HG02885 (cell line): ENCODE data around the gene MAPK8.
"Not testable (repeated sequence)": the region's sequence is repeated elsewhere in the genome, so short reads cannot be mapped to it uniquely, and the experiment has no call there.

Experiments
- ATAC-seq: cut with Tn5 transposase; IDR thresholded peaks from one replicate; pipeline ENCODE4 v1.9.1; 2021; ENCODE audit warnings: mild to moderate bottlenecking; ENCODE audit not compliant: unreplicated experiment, poor library complexity

Gene MAPK8

GRCh38 chr10:48306265-48306869 lies at the start of gene MAPK8:
Gene MAPK8 (plus strand): TSS chr10:48306677. CDS start chr10:48401661, 94,984 bp downstream.
- ATAC-seq: peak; percentile 84

GRCh38 chr10:48257407-48257961 lies 49.0 kb upstream of the MAPK8 start:
- ATAC-seq: no peak

DNA sequence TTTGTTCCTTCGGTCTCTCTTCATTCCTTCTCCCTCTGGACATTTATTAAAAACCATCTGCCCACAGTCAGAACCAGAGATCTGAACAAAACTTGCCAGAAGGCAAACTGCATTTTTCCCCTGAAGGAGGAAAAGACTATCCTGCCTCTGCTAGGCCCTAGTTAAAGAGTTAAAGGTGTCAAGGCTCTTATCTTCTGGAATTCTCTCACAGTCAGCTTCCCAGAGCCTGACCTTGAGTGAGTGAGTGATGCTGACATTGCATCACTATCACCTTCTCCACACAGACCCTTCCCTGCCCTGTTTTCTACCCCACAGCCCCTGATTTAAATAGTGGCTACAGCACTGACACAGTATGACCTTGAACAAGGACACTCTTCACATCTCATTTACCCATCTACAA lies 48.4 kb upstream of the MAPK8 start:
- ATAC-seq: no peak

DNA sequence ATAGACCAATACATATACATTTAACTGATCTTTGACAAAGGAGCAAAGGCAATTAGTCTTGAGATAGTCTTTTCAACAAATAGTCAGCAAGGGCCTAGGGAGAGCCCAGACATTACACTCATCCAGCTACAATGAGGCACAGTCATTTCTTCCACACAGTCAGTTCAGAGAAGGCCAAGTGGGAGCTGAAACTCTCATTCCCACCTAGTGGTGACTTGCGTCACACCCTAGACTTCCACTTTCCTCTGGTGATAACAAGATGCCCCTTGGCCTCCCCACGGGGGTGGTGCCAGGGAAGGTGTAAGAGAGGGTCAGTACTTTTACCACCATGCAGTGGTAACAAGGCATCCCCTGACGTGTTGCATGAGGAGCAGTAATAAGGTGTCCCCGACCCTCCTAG lies 39.9 kb upstream of the MAPK8 start:
- peak; percentile 64 for ATAC-seq

GRCh38 chr10:48271047-48271730 lies 35.3 kb upstream of the MAPK8 start:
- no peak for ATAC-seq

DNA sequence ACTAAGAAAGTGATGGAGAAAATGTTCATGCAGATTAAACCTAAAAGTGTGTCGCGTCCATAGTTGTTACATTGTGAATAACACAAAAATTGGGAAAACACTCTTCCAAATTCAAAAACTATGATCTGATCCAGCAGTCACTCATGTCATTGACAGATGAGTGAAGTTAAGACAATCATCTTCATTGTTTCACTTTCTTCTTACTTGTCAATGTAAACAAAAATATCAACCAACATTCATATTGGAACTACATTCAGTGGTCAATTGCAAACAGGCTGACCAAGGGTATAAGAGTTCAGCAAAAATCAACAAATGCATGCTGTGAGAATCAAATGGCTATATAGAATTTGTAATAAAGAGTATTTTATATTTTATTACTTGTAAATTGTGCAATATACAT lies 33.8 kb upstream of the MAPK8 start:
- no peak for ATAC-seq

DNA sequence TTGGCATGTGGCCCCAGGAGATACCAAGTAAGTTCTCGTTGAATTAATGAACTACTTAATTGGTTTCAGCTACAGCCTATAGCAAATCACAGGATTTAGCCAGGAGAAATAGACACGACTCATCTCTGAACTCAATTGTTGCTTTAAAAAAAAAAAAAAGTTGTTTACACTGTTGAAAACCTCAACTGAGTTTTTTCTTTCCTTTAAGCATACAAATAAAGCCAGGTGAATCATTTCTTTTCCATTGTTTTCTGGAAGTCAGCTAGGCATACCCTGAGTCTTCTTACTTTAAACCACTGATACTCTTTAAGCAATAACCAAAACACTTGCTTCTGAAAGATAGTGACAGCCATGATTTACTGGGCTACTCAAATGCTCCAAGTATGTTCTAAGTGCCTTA lies 32.7 kb upstream of the MAPK8 start:
- no peak for ATAC-seq

GRCh38 chr10:48274636-48275035 lies 31.8 kb upstream of the MAPK8 start, which contains the start of gene FRMPD2:
Gene FRMPD2 (minus strand): TSS chr10:48274696. CDS start chr10:48274567, 129 bp downstream.
- ATAC-seq: no peak

DNA sequence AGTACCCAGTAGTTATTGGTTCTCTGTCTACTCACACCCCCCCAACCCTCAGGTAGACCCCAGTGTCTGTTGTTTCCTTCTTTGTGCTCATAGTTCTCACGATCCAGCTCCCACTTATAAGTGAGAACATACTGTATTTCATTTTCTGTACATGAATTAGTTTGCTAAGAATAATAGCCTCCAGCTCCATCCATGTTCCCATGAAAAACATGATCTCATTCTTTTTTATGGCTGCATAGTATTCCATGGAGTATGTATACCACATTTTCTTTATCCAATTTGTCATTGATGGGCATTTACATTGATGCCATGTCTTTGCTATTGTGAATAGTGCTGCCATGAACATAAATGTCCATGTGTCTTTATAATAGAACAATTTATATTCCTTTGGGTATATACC lies 29.4 kb upstream of the MAPK8 start:
- no peak for ATAC-seq

- ATAC-seq: peak; percentile 90
Observed at GRCh38 chr10:48279081-48279751, 27.3 kb upstream of the MAPK8 start.

DNA sequence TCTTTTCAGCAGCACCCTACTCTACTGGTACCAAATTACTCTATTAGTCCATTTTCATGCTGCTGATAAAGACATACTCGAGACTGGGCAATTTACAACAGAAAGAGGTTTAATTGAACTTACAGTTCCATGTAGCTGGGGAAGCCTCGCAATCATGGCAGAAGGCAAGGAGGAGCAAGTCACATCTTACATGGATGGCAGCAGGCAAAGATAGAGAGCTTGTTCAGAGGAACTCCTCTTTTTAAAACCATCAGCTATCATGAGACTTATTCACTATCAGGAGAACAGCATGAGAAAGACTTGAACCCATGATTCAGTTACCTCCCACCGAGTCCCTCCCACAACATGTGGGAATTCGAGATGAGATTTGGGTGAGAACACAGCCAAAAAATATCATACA lies 24.8 kb upstream of the MAPK8 start:
- not testable (repeated sequence) for ATAC-seq

DNA sequence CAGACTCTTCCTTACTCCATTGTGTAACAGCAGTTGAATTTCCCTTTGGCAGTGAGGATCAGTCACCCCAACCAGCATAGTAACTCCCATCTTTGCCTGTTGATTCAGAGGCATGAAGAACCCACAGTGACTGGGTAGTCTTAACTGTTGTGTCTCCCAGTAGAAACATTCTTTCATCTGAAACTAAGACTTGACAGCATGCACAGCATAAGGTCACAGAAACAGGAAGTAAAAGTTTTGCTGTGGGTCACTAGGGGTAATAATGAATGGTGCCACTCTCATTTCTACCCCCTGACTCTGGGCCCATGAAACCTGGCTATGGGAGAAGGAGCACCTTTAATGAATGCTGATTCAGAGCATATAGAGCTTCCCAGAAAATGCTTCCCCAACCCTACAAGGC lies 23.6 kb upstream of the MAPK8 start:
- ATAC-seq: peak; percentile 72

DNA sequence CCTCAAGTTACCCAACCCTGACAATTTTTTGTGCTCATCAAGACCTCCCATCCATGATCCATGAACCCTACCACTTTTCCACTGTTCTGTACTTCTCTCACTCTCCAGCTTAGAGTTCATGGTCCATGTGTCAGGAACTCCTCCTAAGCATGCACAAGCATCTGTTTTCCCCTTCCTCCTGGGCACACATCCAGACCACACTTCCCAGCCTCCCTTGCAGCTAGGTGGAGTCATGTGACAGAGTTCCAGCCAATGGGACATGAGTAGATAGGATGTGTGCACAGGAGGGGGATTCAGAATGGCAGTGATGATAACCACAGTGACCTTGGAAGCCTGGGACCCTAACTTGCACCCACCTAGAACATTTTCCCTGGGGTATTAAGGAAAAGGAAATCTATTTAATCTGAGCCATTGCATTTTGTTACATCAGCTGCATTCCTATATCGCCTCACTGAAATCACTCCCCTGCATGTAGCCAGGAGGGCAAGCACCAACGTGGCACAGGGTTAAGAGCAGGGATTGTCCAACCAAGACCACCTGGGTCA lies 22.4 kb upstream of the MAPK8 start:
- no peak for ATAC-seq

DNA sequence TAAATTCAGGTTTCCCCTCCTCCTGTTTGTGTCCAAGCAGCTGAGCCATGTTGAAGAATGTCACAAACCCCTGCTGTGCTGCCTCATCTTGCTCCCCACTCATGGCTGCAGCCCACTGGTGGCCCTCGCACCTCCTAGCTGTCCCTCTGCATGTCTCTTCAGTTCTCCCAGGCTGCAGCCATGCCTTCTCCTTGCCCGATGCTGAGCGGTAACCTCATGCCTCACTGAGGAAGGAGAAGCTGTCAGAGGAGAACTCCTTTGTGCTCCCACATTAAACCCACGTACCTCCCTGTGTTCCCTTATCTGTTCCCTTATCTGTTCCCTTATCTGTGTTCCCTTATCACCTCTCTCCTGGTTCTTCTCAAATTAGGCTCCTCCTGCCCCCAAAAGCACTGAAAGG lies 21.7 kb upstream of the MAPK8 start:
- no peak for ATAC-seq

DNA sequence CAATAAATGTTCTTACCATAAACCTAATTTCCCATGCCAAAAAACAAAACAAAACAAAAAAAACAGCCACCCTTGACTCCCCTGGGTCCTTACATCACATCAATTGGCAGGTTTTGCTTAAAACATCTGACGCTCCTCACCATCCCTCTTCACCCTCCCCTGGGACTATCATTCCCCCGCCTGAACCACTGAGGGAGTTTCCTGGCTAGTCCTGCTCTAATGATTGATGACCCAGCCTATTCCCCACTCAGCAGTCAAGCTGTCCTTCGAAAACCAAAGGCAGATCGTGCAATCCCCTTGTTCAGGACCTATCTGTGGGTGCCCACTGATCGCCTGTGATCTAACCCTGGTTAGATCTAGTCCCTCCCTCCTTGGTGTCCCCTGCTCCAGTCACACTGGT lies 20.8 kb upstream of the MAPK8 start:
- no peak for ATAC-seq

DNA sequence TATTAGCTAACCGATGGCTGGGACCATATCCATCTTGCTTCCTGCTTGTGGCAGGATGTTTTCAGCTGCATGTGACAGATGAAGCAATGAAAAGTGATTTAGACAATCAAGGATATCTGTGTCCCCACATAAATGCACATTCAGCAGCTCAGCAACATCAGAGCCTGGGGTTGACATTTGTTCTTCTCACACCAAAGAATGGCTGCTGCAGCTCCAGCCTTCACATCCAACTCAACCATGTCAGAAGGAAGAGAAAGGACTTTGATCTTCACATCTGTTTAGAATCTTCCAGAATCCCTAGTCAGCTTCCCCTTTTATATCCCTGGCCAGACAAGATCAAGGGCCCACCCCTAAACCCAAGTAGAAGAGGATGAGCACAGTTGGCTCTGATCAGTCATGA lies 20.1 kb upstream of the MAPK8 start:
- no peak for ATAC-seq

DNA sequence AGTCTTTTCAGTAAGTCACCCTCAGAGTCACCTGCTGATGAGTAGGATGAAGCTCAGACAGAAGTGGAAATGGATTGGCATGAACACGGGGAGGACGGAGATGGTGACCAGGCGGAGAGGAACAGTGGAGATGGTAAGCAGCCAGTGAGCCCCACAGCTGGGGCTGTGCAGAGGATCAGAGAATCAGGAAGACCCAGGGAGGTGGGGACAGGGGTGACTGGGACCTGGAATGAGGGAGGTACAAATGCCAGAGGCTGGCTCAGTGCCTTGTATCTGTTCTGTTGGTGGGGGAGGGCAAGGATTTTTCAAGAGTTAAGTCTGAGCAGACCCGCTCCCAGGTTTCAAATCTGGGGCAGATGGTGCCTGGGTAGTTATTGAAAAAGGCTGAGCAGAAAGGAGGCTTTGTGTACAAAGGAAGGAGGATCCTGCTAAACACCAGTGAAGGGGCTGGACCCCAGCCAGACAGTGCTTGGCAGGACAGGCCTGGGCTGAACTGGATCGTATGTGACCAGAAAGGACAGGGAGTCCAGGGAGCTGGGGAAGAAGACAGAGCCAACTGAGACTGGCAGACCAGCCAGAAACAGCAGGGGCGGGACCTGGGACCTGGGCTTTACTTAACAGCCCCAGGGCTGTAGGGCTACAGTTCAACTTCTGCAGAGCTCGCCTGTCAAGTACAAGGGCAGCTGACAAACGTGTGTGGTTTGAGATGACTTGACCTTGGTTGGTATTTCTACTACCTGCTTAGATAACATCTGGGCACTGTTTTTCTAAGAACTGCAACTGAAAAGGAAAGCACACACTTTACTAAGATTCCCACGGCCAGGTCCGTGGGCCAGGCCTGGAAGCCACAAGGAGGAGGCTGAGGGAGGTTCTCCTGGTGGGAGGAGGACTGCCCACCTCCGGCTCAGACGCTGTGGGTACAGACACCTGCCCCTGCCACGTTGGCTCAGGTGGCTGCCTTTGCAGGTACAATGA lies 18.8 kb upstream of the MAPK8 start:
- ATAC-seq: no peak

DNA sequence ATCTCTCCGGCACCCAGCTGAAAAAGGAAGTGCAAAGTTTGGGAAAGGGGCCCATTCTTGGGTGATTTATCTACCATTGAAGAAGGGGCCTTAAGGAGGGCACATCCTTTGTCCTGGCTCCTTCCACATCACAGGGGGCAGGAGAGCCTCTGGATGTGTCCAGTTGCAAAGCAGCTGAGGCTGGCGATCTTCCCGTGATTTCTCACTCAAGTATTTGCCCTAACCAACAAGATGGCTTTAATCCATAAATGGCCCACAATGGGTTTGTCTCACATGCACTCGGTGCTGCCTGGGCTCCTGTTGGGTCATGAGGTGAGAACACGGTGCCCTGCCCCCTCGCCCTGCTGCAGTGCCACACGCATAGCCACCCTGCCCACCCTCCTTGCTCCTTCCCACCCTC lies 17.8 kb upstream of the MAPK8 start:
- no peak for ATAC-seq

DNA sequence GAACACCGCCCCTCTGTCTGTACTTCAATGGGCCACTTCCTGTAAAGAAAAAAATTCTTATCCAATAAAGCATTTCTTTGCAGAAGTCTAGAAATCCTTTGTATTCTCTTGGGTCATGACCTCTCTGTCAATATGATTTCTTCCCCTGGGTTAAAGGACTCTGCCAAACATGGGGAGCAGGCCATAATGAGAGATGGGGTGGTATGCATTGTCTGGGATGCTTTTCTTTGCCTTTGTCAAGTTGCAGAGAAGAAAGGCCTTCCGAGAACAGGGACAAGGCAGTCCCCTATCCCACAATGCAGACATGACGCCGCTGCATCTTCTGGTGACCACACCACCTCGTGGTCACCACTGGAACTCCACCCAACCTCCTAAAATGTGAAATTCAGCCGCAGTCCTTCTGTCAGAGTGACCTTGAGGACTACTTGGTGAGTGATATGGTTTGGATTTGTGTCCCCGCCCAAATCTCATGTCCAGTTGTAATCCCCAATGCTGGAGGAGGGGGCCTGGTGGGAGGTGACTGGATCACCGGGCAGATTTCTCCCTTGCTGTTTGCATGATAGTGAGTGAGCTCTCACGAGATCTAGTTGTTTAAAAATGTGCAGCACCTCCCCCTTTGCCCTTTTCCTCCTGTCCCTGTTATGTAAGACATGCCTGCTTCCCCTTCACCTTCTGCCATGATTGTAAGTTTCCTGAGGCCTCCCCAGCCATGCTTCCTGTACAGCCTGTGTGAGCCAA lies 16.8 kb upstream of the MAPK8 start:
- ATAC-seq: peak; percentile 75
